C4-2B (cell line): ENCODE results near the gene ALKBH7.

Experiments
- CTCF ChIP-seq: fragments of 450-650 bp; conservative IDR thresholded peaks from 2 replicates; pipeline ENCODE4 v1.5.1; 2017; ENCODE audit warnings: mild to moderate bottlenecking
- ZFX ChIP-seq: fragments of 450-650 bp; IDR thresholded peaks from 2 replicates; pipeline ENCODE4 v1.6.1; 2017

DNA sequence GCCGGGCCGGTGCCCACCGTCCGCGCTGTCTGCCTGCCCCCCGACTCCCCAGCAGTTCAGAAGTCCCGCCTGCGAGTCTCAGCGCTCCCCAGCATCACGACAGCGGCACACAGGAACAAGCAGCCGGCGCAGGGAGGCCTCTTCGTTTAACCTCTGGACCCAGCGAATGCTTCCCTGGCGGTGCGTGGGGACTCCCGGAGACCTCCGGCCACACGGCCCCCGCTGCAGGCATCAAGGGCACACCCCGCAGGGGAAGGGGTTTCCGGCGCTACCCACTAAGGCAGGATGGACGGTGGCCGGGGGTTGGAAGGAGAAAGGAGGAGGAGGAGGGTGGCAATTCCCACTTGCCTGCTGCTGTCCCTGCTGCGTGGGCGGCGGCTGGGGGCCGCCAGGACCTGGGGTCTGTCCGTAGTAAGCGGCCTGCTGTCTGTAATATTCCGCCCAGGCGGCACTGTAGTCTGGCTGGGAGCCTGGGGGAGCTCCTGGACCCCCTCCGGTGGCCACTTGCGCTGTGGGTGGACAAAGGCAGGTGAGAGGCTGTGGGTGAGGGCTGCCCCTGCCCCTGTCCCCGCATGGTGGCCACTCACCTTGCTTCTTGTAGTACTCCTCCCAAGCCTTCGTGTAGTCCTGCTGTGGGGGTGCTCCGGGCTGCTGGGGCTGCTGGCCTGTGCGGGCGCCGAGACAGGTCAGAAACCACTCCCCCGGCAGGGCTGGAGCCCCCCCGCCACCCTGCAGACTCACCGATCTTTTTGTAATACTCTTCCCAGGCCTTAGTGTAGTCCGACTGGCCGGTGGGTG, 42.4 kb downstream of the ALKBH7 start:
- no peak for TF ChIP-seq CTCF
- no peak for TF ChIP-seq ZFX
